Body of pancreas (tissue), 4 donors: ENCODE measurements around the gene CD48.

Experiments
- POLR2A ChIP-seq, 3 donors: fragments of 450-650 bp; IDR thresholded peaks; one replicate each; pipeline ENCODE4 v1.6.1; 2016; ENCODE audit warnings: antibody characterized with exemption in 3 of 3, mild to moderate bottlenecking in 2 of 3
- TF ChIP-seq, protein P1 (sequence below), 7 experiments: fragments of 450-650 bp in 4 of 7; fragments of 200-600 bp in 3 of 7; sonication (generic) in 3 of 7; IDR thresholded peaks; one replicate each; pipeline ENCODE4 v1.5.1; 2016 to 2019; ENCODE audit warnings: antibody characterized with exemption in 7 of 7

DNA sequence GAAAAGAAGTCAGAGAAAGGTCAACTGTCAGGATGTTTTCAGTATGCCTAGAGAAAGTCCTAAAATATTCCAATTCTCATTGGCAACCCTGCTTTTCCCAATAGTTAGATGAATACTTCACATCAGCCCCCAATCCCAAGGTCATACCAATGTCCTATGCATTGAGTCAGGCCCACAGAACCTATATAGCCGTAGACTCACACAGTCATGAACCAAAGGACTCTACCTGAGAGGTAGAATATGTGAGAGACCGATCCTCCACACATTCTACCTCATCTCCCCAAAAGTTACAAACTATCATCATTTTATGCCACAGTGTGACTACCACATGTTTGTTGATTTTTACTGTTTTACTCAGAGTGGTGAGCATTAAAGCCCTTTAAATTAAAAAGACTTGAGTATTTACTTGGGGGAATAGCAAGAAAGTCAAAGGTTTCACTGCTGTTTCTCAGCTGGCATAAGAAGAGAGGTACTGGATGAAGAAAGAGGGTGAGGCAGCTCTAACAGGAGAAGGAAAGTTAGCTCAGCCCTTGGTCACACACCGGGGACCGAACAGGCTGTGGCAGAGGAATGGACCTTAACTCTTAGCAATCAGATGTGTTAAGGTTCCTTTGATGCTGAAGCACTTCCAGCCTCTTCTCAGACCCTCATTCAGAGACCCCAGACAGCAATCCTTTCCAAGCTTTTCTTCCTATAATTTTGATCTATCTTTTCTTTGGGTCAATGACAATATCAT, 937 bp downstream of the CD48 start:
- TF ChIP-seq, protein P1, sequence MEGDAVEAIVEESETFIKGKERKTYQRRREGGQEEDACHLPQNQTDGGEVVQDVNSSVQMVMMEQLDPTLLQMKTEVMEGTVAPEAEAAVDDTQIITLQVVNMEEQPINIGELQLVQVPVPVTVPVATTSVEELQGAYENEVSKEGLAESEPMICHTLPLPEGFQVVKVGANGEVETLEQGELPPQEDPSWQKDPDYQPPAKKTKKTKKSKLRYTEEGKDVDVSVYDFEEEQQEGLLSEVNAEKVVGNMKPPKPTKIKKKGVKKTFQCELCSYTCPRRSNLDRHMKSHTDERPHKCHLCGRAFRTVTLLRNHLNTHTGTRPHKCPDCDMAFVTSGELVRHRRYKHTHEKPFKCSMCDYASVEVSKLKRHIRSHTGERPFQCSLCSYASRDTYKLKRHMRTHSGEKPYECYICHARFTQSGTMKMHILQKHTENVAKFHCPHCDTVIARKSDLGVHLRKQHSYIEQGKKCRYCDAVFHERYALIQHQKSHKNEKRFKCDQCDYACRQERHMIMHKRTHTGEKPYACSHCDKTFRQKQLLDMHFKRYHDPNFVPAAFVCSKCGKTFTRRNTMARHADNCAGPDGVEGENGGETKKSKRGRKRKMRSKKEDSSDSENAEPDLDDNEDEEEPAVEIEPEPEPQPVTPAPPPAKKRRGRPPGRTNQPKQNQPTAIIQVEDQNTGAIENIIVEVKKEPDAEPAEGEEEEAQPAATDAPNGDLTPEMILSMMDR (IDR thresholded peaks at IDR 0.05): no peak
- no peak for TF ChIP-seq POLR2A (IDR thresholded peaks at IDR 0.05)
